ENCODE measurements around the gene FBXL4. TPM values are rescaled to one million over a fixed set of nuclear protein-coding genes. Genes with fewer than 3 reads are reported as not detected.

FBXL4 gene
- total and polyA plus RNA-seq, 2 donors (not counting 1 experiment from before 2014, with no cell fraction given): 16.8 to 18.1 TPM

DNA sequence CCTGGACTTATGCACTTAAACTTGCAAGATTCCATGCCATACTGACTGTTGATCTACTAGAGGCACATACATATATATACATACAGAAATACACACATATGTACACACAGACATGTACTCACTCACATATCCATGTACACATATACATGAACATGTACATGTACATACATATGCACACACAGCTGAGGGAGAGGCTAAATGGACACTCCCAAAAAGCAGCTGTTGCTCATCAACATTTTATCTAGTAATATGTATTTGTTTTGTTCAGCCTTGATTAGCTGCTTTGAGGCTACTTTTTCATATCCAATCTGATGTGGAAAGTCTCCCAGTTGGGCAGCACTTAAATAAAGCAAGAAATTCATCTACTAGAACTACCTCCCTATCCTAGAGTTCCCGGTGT is 33.7 kb upstream of the FBXL4 start:
- no peak overlapping the region for H2AFZ ChIP-seq (ENCODE audit: low read length)
- no peaks in the 10 kb centered on the region for H3K79me2 ChIP-seq (ENCODE audit: control insufficient read depth, insufficient read depth, low read length)
- no peak for TF ChIP-seq EZH2 (IDR thresholded peaks at IDR 0.05; ENCODE audit: low read length, missing control alignments)
- TF ChIP-seq, protein P1, sequence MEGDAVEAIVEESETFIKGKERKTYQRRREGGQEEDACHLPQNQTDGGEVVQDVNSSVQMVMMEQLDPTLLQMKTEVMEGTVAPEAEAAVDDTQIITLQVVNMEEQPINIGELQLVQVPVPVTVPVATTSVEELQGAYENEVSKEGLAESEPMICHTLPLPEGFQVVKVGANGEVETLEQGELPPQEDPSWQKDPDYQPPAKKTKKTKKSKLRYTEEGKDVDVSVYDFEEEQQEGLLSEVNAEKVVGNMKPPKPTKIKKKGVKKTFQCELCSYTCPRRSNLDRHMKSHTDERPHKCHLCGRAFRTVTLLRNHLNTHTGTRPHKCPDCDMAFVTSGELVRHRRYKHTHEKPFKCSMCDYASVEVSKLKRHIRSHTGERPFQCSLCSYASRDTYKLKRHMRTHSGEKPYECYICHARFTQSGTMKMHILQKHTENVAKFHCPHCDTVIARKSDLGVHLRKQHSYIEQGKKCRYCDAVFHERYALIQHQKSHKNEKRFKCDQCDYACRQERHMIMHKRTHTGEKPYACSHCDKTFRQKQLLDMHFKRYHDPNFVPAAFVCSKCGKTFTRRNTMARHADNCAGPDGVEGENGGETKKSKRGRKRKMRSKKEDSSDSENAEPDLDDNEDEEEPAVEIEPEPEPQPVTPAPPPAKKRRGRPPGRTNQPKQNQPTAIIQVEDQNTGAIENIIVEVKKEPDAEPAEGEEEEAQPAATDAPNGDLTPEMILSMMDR (conservative IDR thresholded peaks at IDR 0.05 in 1 of 2, IDR thresholded peaks at IDR 0.05 in 1 of 2; ENCODE audit: low read depth in 1 of 2, low read length in 2 of 2): no peak
- H3K27me3 ChIP-seq (ENCODE audit: control insufficient read depth, insufficient read depth, low read length): no peaks in the 10 kb centered on the region
- DNase-seq (ENCODE audit: low read depth in 2 of 2): no peak
- no peaks in the 10 kb centered on the region for H3K9me3 ChIP-seq (ENCODE audit: control insufficient read depth, insufficient read depth, low read depth, low read length)
- H3K9ac ChIP-seq (ENCODE audit: insufficient read depth, low read length): no peak overlapping the region
- H3K36me3 ChIP-seq (ENCODE audit: control insufficient read depth, insufficient read depth, low read length): no peaks in the 10 kb centered on the region
- H4K20me1 ChIP-seq (ENCODE audit: control insufficient read depth, extremely low read depth, insufficient read depth, low read length): no peaks in the 10 kb centered on the region
- H3K4me1 ChIP-seq (ENCODE audit: control insufficient read depth, extremely low read depth, insufficient read depth, low read length): no peaks in the 10 kb centered on the region
- no peak overlapping the region for H3K4me3 ChIP-seq (replicated peaks in 1 of 4; ENCODE audit: control extremely low read depth in 1 of 4, insufficient read depth in 1 of 4, low read depth in 3 of 4, low read length in 4 of 4)
- no peak overlapping the region for H3K4me2 ChIP-seq (ENCODE audit: extremely low read depth, insufficient read depth, low read length)
- no peak overlapping the region for H3K27ac ChIP-seq (ENCODE audit: insufficient read depth, low read length)

DNA sequence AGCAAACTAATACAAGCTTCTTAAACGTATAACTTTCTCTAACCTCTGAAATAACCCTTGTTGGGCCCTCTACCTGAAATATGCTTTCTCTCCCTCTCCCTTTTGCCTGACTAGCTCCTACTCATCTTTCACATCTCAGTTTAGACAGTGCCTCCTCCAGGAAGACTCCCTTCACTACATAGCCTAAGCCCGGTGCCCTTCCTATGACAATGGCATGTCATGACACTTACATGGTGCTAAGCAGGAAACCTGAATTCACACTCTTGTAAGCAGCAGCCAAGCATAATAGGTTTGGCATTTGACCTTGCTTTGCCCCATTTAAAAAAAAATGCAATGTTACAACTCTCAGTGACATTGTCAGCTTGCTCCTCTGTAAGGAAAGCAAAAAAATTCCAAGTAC is 33.1 kb upstream of the FBXL4 start:
- no peaks in the 10 kb centered on the region for H3K27me3 ChIP-seq (ENCODE audit: control insufficient read depth, insufficient read depth, low read length)
- H3K36me3 ChIP-seq (ENCODE audit: control insufficient read depth, insufficient read depth, low read length): no peaks in the 10 kb centered on the region
- no peak overlapping the region for H3K4me2 ChIP-seq (ENCODE audit: extremely low read depth, insufficient read depth, low read length)
- H3K4me3 ChIP-seq (replicated peaks in 1 of 4; ENCODE audit: control extremely low read depth in 1 of 4, insufficient read depth in 1 of 4, low read depth in 3 of 4, low read length in 4 of 4): no peak overlapping the region
- TF ChIP-seq, protein P1 (conservative IDR thresholded peaks at IDR 0.05 in 1 of 2, IDR thresholded peaks at IDR 0.05 in 1 of 2; ENCODE audit: low read depth in 1 of 2, low read length in 2 of 2): no peak
- TF ChIP-seq EZH2 (IDR thresholded peaks at IDR 0.05; ENCODE audit: low read length, missing control alignments): no peak
- H3K9ac ChIP-seq (ENCODE audit: insufficient read depth, low read length): no peak overlapping the region
- no peak for DNase-seq (ENCODE audit: low read depth in 2 of 2)
- H4K20me1 ChIP-seq (ENCODE audit: control insufficient read depth, extremely low read depth, insufficient read depth, low read length): no peaks in the 10 kb centered on the region
- H3K27ac ChIP-seq (ENCODE audit: insufficient read depth, low read length): no peak overlapping the region
- no peaks in the 10 kb centered on the region for H3K4me1 ChIP-seq (ENCODE audit: control insufficient read depth, extremely low read depth, insufficient read depth, low read length)
- H3K79me2 ChIP-seq (ENCODE audit: control insufficient read depth, insufficient read depth, low read length): no peaks in the 10 kb centered on the region
- no peaks in the 10 kb centered on the region for H3K9me3 ChIP-seq (ENCODE audit: control insufficient read depth, insufficient read depth, low read depth, low read length)
- H2AFZ ChIP-seq (ENCODE audit: low read length): no peak overlapping the region

DNA sequence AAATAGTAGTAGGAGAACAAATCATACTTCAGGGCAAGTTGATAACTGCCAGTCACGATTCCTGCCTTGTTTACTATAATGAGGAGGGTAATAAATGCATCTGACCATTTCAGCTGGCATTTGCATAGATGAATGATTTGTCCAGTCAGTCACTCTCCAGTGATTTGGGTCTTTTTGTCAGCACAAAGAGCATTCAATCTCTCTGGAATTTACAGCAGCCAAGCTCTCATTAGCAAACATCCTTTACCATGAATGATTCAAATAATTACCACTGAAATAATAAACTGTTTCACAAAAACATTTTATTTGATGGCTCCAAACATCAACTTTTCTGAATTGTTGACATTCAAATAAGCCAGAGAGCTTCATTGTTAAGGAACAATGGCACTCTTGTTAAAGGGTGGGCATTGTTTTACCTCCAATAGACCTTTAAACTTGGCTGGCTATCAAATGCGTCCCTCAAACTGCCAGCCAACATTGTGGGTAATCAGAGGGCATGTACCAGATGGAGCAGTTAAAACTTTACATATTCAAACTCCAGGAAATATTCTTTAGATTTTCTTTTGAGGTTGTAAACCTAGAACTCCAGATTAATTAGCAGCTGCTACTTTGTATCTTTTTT is 30.0 kb upstream of the FBXL4 start:
- H3K36me3 ChIP-seq (ENCODE audit: control insufficient read depth, insufficient read depth, low read length): no peaks in the 10 kb centered on the region
- TF ChIP-seq, protein P1 (conservative IDR thresholded peaks at IDR 0.05 in 1 of 2, IDR thresholded peaks at IDR 0.05 in 1 of 2; ENCODE audit: low read depth in 1 of 2, low read length in 2 of 2): no peak
- no peak for TF ChIP-seq EZH2 (IDR thresholded peaks at IDR 0.05; ENCODE audit: low read length, missing control alignments)
- H4K20me1 ChIP-seq (ENCODE audit: control insufficient read depth, extremely low read depth, insufficient read depth, low read length): no peaks in the 10 kb centered on the region
- no peaks in the 10 kb centered on the region for H3K79me2 ChIP-seq (ENCODE audit: control insufficient read depth, insufficient read depth, low read length)
- no peaks in the 10 kb centered on the region for H3K27me3 ChIP-seq (ENCODE audit: control insufficient read depth, insufficient read depth, low read length)
- no peak overlapping the region for H3K4me3 ChIP-seq (replicated peaks in 1 of 4; ENCODE audit: control extremely low read depth in 1 of 4, insufficient read depth in 1 of 4, low read depth in 3 of 4, low read length in 4 of 4)
- no peak overlapping the region for H3K4me2 ChIP-seq (ENCODE audit: extremely low read depth, insufficient read depth, low read length)
- no peaks in the 10 kb centered on the region for H3K9me3 ChIP-seq (ENCODE audit: control insufficient read depth, insufficient read depth, low read depth, low read length)
- no peaks in the 10 kb centered on the region for H3K4me1 ChIP-seq (ENCODE audit: control insufficient read depth, extremely low read depth, insufficient read depth, low read length)
- no peak overlapping the region for H3K9ac ChIP-seq (ENCODE audit: insufficient read depth, low read length)
- H2AFZ ChIP-seq (ENCODE audit: low read length): no peak overlapping the region
- no peak overlapping the region for H3K27ac ChIP-seq (ENCODE audit: insufficient read depth, low read length)
- no peak for DNase-seq (ENCODE audit: low read depth in 2 of 2)
